ENCODE results near the gene IL32.
"Not testable (repeated sequence)": the region's sequence is repeated elsewhere in the genome, so short reads cannot be mapped to it uniquely, and the experiment has no call there.

Gene IL32

GRCh38 chr16:3051494-3051893, 13.9 kb upstream of the IL32 start:
- DNase-seq (ENCODE audit: low spot score) = no peak

GRCh38 chr16:3052571-3053329, 12.7 kb upstream of the IL32 start:
- DNase-seq (ENCODE audit: low spot score) = not testable (repeated sequence)

- DNase-seq (ENCODE audit: low spot score) = not testable (repeated sequence)
Observed at GRCh38 chr16:3053330-3053710, 12.1 kb upstream of the IL32 start.

GRCh38 chr16:3054965-3055733, 10.3 kb upstream of the IL32 start:
- no peak for DNase-seq (ENCODE audit: low spot score)

- DNase-seq (ENCODE audit: low spot score) = not testable (repeated sequence)
Observed at GRCh38 chr16:3055734-3056115, 9.7 kb upstream of the IL32 start.

- no peak for DNase-seq (ENCODE audit: low spot score)
Observed at GRCh38 chr16:3056336-3057180, 8.9 kb upstream of the IL32 start.

GRCh38 chr16:3057181-3058138, 8.0 kb upstream of the IL32 start:
- no peak for DNase-seq (ENCODE audit: low spot score)

GRCh38 chr16:3058139-3059030, 7.1 kb upstream of the IL32 start:
- DNase-seq (ENCODE audit: low spot score) = peak; percentile 54

GRCh38 chr16:3059041-3059722, 6.3 kb upstream of the IL32 start:
- peak; percentile 85 for DNase-seq (ENCODE audit: low spot score)

- no peak for DNase-seq (ENCODE audit: low spot score)
Observed at GRCh38 chr16:3059723-3060242, 5.7 kb upstream of the IL32 start.

GRCh38 chr16:3060339-3061127, 4.9 kb upstream of the IL32 start:
- DNase-seq (ENCODE audit: low spot score) = no peak

GRCh38 chr16:3062553-3062952, 2.9 kb upstream of the IL32 start:
- no peak for DNase-seq (ENCODE audit: low spot score)

- no peak for DNase-seq (ENCODE audit: low spot score)
Observed at GRCh38 chr16:3063625-3064386, 1.6 kb upstream of the IL32 start.

- DNase-seq (ENCODE audit: low spot score) = no peak
Observed at GRCh38 chr16:3065742-3066439, 451 bp downstream of the IL32 start.

- DNase-seq (ENCODE audit: low spot score) = no peak
Observed at GRCh38 chr16:3066440-3066748, 954 bp downstream of the IL32 start.

- no peak for DNase-seq (ENCODE audit: low spot score)
Observed at GRCh38 chr16:3068487-3068886, 3.0 kb downstream of the IL32 start.

- DNase-seq (ENCODE audit: low spot score) = not testable (repeated sequence)
Observed at GRCh38 chr16:3069146-3069545, 3.7 kb downstream of the IL32 start.

Measured in SK-N-DZ (cell line).